GM12892 (cell line): ENCODE measurements around the gene UBP1.

Experiments used
- POLR2A ChIP-seq: IDR thresholded peaks from 2 replicates; pipeline ENCODE4 v1.6.1; 2011; ENCODE audit warnings: low read depth, low read length, control low read depth
- TAF1 ChIP-seq: IDR thresholded peaks from 2 replicates; pipeline ENCODE4 v1.6.1; 2011; ENCODE audit warnings: low read depth, mild to moderate bottlenecking, control low read depth, low read length, borderline replicate concordance

GRCh38 chr3:33364531-33365128, 75.6 kb downstream of the UBP1 start:
- TF ChIP-seq TAF1 (no peak), POLR2A (no peak)
